Measurements from ENCODE around the gene JAZF1.

GRCh38 chr7:28112883-28113540, 67.6 kb downstream of the JAZF1 start:
- TF ChIP-seq POLR2A (IDR thresholded peaks at IDR 0.05) (no peak), CTCF (IDR thresholded peaks at IDR 0.05) (no peak)

All from breast epithelium (tissue), 3 donors.